Mammary epithelial cell (primary cell): ENCODE results near the gene LCE1B.

Source experiments
- CTCF ChIP-seq, 2 donors: IDR thresholded peaks in 1 of 2; conservative IDR thresholded peaks in 1 of 2; 2 replicates each; pipeline ENCODE4 v1.5.1; 2011 to 2012; ENCODE audit warnings: inconsistent platforms in 2 of 2, low read length in 2 of 2, mild to moderate bottlenecking in 2 of 2, control low read depth in 1 of 2, low read depth in 1 of 2; ENCODE audit not compliant: insufficient read depth in 1 of 2; ENCODE audit errors: extremely low read depth in 1 of 2
- EZH2 ChIP-seq: IDR thresholded peaks from 2 replicates; pipeline ENCODE4 v1.6.1; 2012; ENCODE audit warnings: low read length, inconsistent platforms, borderline replicate concordance

GRCh38 chr1:152777510-152778137, 34.1 kb upstream of the LCE1B start:
- TF ChIP-seq CTCF (conservative IDR thresholded peaks at IDR 0.05 in 1 of 2, IDR thresholded peaks at IDR 0.05 in 1 of 2; ENCODE audit: extremely low read depth in 1 of 2, insufficient read depth in 1 of 2, low read depth in 1 of 2, low read length in 2 of 2) (peak; percentile 29 to 60), EZH2 (no peak)
